ENCODE measurements around the gene UGT2B15. TPM values are rescaled to one million over a fixed set of nuclear protein-coding genes. Genes with fewer than 3 reads are reported as not detected.

The UGT2B15 gene
- not detected in 2 replicates for total RNA-seq

DNA sequence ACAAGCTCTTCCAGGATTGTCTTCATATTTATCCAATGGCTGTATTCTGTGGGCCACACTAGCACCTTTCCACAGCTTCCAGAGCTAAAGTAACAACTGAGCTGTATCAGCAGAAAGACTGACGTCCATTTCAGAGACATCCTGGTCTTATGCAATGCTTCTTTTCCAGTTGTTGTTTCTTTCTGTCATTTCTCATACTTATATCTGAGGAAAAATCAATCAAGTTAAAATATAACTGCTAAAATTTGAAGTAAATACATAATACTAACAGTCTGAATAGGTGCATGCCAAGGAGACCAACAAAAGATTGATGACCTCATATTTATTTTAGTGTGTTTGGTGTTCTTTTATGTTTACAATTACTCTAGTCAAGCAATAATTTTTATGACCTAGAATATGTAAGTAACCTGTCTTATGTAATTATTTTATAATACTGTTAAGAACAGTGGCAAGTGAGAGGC, at the start of gene UGT2B15:
Gene UGT2B15 (minus strand): TSS at position 174 of the 461 bp plus-strand sequence. CDS start 34 bp downstream, at position 140.

Other genes starting within 250 kb of the UGT2B15 start
- not detected in 2 replicates for gene TMPRSS11E, start 223.2 kb downstream of the UGT2B15 start, total RNA-seq
- not detected in 2 replicates for gene UGT2B17, start 94.3 kb downstream of the UGT2B15 start, total RNA-seq
- not detected in 2 replicates for gene UGT2B10, start 145.3 kb upstream of the UGT2B15 start, total RNA-seq